ENCODE data around the gene NUDT3.
A peak's percentile ranks its signal among the peaks of the same experiment; 100 is the strongest.

The NUDT3 gene

DNA sequence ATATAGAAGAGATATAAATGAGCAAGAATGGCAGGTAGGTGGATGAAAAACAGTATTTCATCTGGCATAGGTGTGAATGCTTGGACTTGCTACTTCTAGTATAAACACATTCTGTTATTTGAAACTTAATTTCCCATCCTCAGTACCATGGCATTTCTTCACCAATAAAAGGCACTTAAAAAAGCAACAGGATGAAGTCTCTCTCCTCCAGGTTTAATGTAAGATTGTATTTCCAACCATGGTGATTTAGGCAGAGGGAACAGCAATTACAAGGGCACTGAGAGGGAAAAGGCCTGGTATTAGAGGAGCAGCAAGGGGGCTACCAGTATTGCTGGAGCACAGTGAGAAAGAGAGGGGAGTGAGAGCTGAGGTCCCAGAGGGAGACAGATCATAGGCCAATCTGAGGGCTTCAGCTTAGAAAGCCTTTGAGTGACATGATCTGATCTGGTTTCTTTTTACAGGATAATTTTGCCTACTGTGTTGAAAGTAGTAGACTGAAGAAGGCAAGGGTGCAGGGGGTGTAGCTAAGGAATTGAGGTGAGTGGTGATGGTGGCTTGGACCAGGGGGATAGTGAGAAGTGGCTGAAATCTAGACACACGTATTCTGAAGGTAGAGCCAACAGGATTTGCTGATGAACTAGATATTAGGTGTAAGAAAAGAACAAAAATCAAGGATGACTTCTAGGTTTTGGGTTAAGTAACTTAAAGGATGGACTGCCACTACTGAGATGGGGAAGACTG, 75.9 kb downstream of the NUDT3 start:
- Histone ChIP-seq H3K27ac (peak overlapping the region; percentile 77 to 97 (median 84)), H3K9me3 (replicated peaks in 1 of 11) (no peaks in the 10 kb centered on the region; a peak in 1 of 22 replicates), H3K9ac (peak overlapping the region; percentile 64 to 88 (median 75); a peak in 19 of 22 replicates), H3K4me2 (peak overlapping the region; percentile 77 to 92 (median 85)), H3K4me3 (peak overlapping the region in 7 of 10 experiments; percentile 16 to 44 (median 40); a peak in 10 of 20 replicates), H3K4me1 (peaks cover 74 to 94% (median 86%) of the 10 kb centered on the region in 10 experiments), H3K36me3 (peaks cover 3 to 41% (median 27%) of the 10 kb centered on the region in 11 experiments; a peak in 17 of 22 replicates), H3K27me3 (no peaks in the 10 kb centered on the region), H4K20me1 (peaks cover 0 to 14% (median 0%) of the 10 kb centered on the region in 11 experiments; a peak in 5 of 22 replicates)
- no peak for TF ChIP-seq Cebpa-rat (IDR thresholded peaks at IDR 0.05)

DNA sequence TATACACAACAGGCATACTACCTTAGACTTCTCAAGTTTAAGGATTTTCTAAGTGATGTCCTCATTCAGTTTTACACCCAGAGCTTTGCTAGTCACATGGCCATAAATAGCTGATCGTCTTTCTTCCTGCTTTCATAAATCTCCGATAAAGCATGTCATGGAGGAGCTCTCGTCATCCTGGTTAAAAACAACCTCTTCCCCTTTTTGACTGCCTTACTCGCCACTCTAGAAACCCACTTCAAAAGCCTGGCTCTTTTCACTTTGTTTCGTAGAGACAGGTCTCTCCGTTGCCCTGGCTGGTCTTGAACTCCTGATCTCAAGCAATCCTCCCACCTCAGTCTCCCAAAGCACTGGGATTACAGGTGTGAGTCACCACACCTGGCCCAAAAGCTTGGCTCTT, 76.7 kb downstream of the NUDT3 start:
- H3K4me2 ChIP-seq, result peak overlapping the region; percentile 77 to 92 (median 85)
- peak overlapping the region in 9 of 10 experiments; percentile 12 to 44 (median 40); a peak in 14 of 20 replicates for H3K4me3 ChIP-seq
- peaks cover 0 to 14% (median 0%) of the 10 kb centered on the region in 11 experiments; a peak in 6 of 22 replicates for H4K20me1 ChIP-seq

GRCh38 chr6:34315256-34315655, 77.2 kb downstream of the NUDT3 start:
- Histone ChIP-seq H3K27ac (peak overlapping the region; percentile 77 to 97 (median 84)), H3K36me3 (peaks cover 2 to 32% (median 19%) of the 10 kb centered on the region in 11 experiments; a peak in 16 of 22 replicates), H3K27me3 (no peaks in the 10 kb centered on the region), H3K9me3 (replicated peaks in 1 of 11) (no peaks in the 10 kb centered on the region; a peak in 1 of 22 replicates), H3K4me3 (peak overlapping the region in 2 of 10 experiments; percentile 12 to 24; a peak in 2 of 20 replicates), H3K4me2 (peak overlapping the region; percentile 77 to 92 (median 85)), H3K4me1 (peaks cover 64 to 98% (median 84%) of the 10 kb centered on the region in 10 experiments), H4K20me1 (peaks cover 0 to 19% (median 5%) of the 10 kb centered on the region in 11 experiments; a peak in 11 of 22 replicates), H3K9ac (peak overlapping the region; percentile 64 to 88 (median 75); a peak in 15 of 22 replicates)
- TF ChIP-seq Cebpa-rat (IDR thresholded peaks at IDR 0.05), result no peak

More for the DNA sequence above, 76.7 kb downstream of the NUDT3 start:
- H3K36me3 ChIP-seq, result peaks cover 3 to 35% (median 25%) of the 10 kb centered on the region in 11 experiments; a peak in 17 of 22 replicates
- peaks cover 70 to 98% (median 86%) of the 10 kb centered on the region in 10 experiments for H3K4me1 ChIP-seq
- no peaks in the 10 kb centered on the region; a peak in 1 of 22 replicates for H3K9me3 ChIP-seq (replicated peaks in 1 of 11)
- H3K27ac ChIP-seq, result peak overlapping the region; percentile 77 to 97 (median 84)
- TF ChIP-seq Cebpa-rat (IDR thresholded peaks at IDR 0.05), result no peak
- H3K27me3 ChIP-seq, result no peaks in the 10 kb centered on the region
- H3K9ac ChIP-seq, result peak overlapping the region; percentile 64 to 88 (median 75)

- no peaks in the 10 kb centered on the region for H3K27me3 ChIP-seq
- H3K4me3 ChIP-seq, result no peak overlapping the region
- no peak overlapping the region for H3K27ac ChIP-seq
- H3K4me2 ChIP-seq, result no peak overlapping the region
- peaks cover 4 to 46% (median 26%) of the 10 kb centered on the region in 11 experiments; a peak in 17 of 22 replicates for H3K36me3 ChIP-seq
- peaks cover 34 to 84% (median 71%) of the 10 kb centered on the region in 10 experiments for H3K4me1 ChIP-seq
- TF ChIP-seq Cebpa-rat (IDR thresholded peaks at IDR 0.05), result no peak
- no peaks in the 10 kb centered on the region; a peak in 1 of 22 replicates for H3K9me3 ChIP-seq (replicated peaks in 1 of 11)
- H3K9ac ChIP-seq, result no peak overlapping the region
- H4K20me1 ChIP-seq, result peaks cover 0 to 38% (median 13%) of the 10 kb centered on the region in 11 experiments; a peak in 14 of 22 replicates
Measured at GRCh38 chr6:34312259-34312658, 80.2 kb downstream of the NUDT3 start.

DNA sequence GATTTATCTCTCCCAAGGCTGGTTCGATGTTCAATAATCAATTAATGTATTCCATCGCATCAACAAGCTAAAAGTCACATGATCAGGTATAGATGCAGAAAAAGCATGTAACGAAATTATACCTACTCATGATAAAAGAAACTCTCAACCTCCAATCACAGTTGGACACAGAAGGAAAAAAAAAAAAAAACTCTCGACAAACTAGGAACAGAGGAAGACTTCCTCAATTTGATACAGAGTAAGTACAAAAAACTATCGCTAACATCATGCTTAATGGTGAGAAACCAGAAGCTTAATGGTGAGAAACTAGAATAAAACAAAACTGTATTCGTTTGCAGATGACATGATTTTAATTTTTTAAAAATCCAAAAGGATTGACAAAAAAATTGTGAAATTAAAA, 81.7 kb downstream of the NUDT3 start:
- H3K27ac ChIP-seq, result no peak overlapping the region; a peak in 1 of 22 replicates
- peaks cover 0 to 48% (median 13%) of the 10 kb centered on the region in 11 experiments; a peak in 14 of 22 replicates for H4K20me1 ChIP-seq
- no peak overlapping the region for H3K4me3 ChIP-seq
- H3K4me1 ChIP-seq, result peaks cover 20 to 84% (median 68%) of the 10 kb centered on the region in 10 experiments
- peaks cover 5 to 61% (median 29%) of the 10 kb centered on the region in 11 experiments; a peak in 17 of 22 replicates for H3K36me3 ChIP-seq
- H3K9ac ChIP-seq, result no peak overlapping the region
- H3K27me3 ChIP-seq, result no peaks in the 10 kb centered on the region
- H3K9me3 ChIP-seq (replicated peaks in 1 of 11), result no peaks in the 10 kb centered on the region; a peak in 1 of 22 replicates
- no peak for TF ChIP-seq Cebpa-rat (IDR thresholded peaks at IDR 0.05)
- peak overlapping the region in 2 of 11 experiments; percentile 4 to 44; a peak in 1 of 22 replicates for H3K4me2 ChIP-seq

DNA sequence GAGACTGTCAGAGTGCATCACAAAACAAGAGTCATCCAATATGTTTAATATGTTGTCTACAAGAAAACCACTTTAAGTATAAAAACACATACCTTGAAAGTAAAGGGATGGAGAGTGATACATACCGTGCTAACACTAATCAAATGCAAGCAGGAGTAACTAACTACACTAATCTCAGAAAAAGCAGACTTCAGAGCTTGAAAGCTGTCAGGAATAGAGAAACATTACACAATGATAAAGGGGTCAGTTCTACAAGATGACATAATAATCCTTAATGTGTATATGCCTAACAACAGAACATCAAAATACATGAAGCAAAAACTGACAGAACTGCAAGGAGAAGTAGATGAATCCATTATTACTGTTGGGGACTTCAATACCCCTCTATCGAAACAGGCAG, 84.0 kb downstream of the NUDT3 start:
- Histone ChIP-seq H3K9ac (no peak overlapping the region), H3K4me1 (peaks cover 0 to 82% (median 58%) of the 10 kb centered on the region in 10 experiments; a peak in 18 of 20 replicates), H3K9me3 (replicated peaks in 1 of 11) (no peaks in the 10 kb centered on the region; a peak in 1 of 22 replicates), H3K27ac (no peak overlapping the region), H3K36me3 (peaks cover 5 to 65% (median 28%) of the 10 kb centered on the region in 11 experiments; a peak in 17 of 22 replicates), H3K27me3 (no peaks in the 10 kb centered on the region), H4K20me1 (peaks cover 0 to 50% (median 13%) of the 10 kb centered on the region in 11 experiments; a peak in 14 of 22 replicates), H3K4me3 (no peak overlapping the region), H3K4me2 (peak overlapping the region in 1 of 11 experiments; percentile 10; a peak in 1 of 22 replicates)
- TF ChIP-seq Cebpa-rat (IDR thresholded peaks at IDR 0.05), result no peak

GRCh38 chr6:34305982-34306708, 86.3 kb downstream of the NUDT3 start:
- Histone ChIP-seq H4K20me1 (peaks cover 0 to 50% (median 13%) of the 10 kb centered on the region in 11 experiments; a peak in 14 of 22 replicates), H3K4me3 (no peak overlapping the region), H3K9me3 (replicated peaks in 1 of 11) (no peaks in the 10 kb centered on the region), H3K9ac (no peak overlapping the region), H3K4me2 (peak overlapping the region in 7 of 11 experiments; percentile 2 to 58 (median 46); a peak in 12 of 22 replicates), H3K36me3 (peaks cover 5 to 60% (median 24%) of the 10 kb centered on the region in 11 experiments; a peak in 15 of 22 replicates), H3K4me1 (peaks cover 5 to 78% (median 55%) of the 10 kb centered on the region in 10 experiments), H3K27ac (peak overlapping the region in 1 of 11 experiments; percentile 28; a peak in 1 of 22 replicates), H3K27me3 (no peaks in the 10 kb centered on the region)
- no peak for TF ChIP-seq Cebpa-rat (IDR thresholded peaks at IDR 0.05)

DNA sequence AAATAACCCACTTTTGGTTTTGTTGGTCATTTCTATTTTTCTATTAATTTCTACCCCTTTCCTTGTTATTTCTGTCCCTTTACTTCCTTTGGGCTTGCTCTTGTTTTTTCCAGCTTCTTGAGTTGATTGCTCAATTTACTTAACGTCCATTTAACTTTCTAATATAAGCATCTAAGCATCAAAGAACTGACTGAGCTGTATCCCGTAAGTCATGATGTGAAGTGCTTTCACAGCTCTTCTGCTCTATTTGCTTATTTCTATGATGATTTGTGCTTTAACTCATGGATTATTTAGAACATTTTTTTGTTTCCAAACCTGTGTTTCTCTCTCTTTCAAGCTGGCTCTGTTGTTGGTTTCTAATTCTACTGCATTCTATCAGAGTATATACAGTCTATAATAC, 87.0 kb downstream of the NUDT3 start:
- H3K4me2 ChIP-seq, result peak overlapping the region in 7 of 11 experiments; percentile 2 to 58 (median 46); a peak in 12 of 22 replicates
- peaks cover 11 to 79% (median 58%) of the 10 kb centered on the region in 10 experiments for H3K4me1 ChIP-seq
- H3K27me3 ChIP-seq, result no peaks in the 10 kb centered on the region
- peaks cover 0 to 43% (median 16%) of the 10 kb centered on the region in 11 experiments; a peak in 14 of 22 replicates for H4K20me1 ChIP-seq
- no peak overlapping the region for H3K9ac ChIP-seq
- peaks cover 5 to 57% (median 24%) of the 10 kb centered on the region in 11 experiments; a peak in 15 of 22 replicates for H3K36me3 ChIP-seq
- no peaks in the 10 kb centered on the region for H3K9me3 ChIP-seq (replicated peaks in 1 of 11)
- H3K4me3 ChIP-seq, result no peak overlapping the region
- no peak for TF ChIP-seq Cebpa-rat (IDR thresholded peaks at IDR 0.05)
- peak overlapping the region in 2 of 11 experiments; percentile 6 to 28; a peak in 3 of 22 replicates for H3K27ac ChIP-seq
